Loucy (cell line): ENCODE measurements around the gene ZDHHC19.
"Not testable (repeated sequence)": the region's sequence is repeated elsewhere in the genome, so short reads cannot be mapped to it uniquely, and the experiment has no call there.

Source experiments
- H2AFZ ChIP-seq: fragments of 200-600 bp; sonication (generic); 2 replicates; pipeline ENCODE4 v1.6.0; 2016; ENCODE audit warnings: antibody characterized with exemption, mild to moderate bottlenecking, low read length, moderate library complexity
- H3F3A ChIP-seq: fragments of 200-600 bp; 2 replicates; pipeline ENCODE4 v1.6.0; 2016; ENCODE audit warnings: antibody characterized with exemption, low read depth, mild to moderate bottlenecking
- H3K27me3 ChIP-seq: fragments of 200-600 bp; sonication (generic); 2 replicates; pipeline ENCODE4 v1.6.1; 2014; ENCODE audit warnings: low read length, mild to moderate bottlenecking; ENCODE audit not compliant: insufficient read depth, poor library complexity, severe bottlenecking
- H3K36me3 ChIP-seq: fragments of 200-600 bp; sonication (generic); 2 replicates; pipeline ENCODE4 v1.6.1; 2016; ENCODE audit warnings: low read length; ENCODE audit not compliant: insufficient read depth
- H3K4me1 ChIP-seq: fragments of 200-600 bp; sonication (generic); 2 replicates; pipeline ENCODE4 v1.5.1; 2014; ENCODE audit warnings: low read length, mild to moderate bottlenecking; ENCODE audit not compliant: insufficient read depth, poor library complexity, severe bottlenecking
- H3K4me2 ChIP-seq: fragments of 200-600 bp; sonication (generic); 2 replicates; pipeline ENCODE4 v1.6.0; 2014; ENCODE audit warnings: antibody characterized with exemption, low read length, low read depth, mild to moderate bottlenecking; ENCODE audit not compliant: poor library complexity, severe bottlenecking
- H3K4me3 ChIP-seq: fragments of 200-600 bp; sonication (generic); 2 replicates; pipeline ENCODE4 v1.5.1; 2014; ENCODE audit warnings: low read length, mild to moderate bottlenecking, mixed read lengths; ENCODE audit not compliant: poor library complexity, severe bottlenecking
- H3K79me2 ChIP-seq: fragments of 200-600 bp; sonication (generic); 2 replicates; pipeline ENCODE4 v1.6.1; 2014; ENCODE audit warnings: low read length; ENCODE audit not compliant: insufficient read depth
- H3K9ac ChIP-seq: fragments of 200-600 bp; sonication (generic); 2 replicates; pipeline ENCODE4 v1.6.0; 2014; ENCODE audit warnings: mild to moderate bottlenecking, low read depth, low read length, moderate library complexity; ENCODE audit not compliant: poor library complexity, severe bottlenecking
- H3K9me2 ChIP-seq: fragments of 200-600 bp; sonication (generic); replicated peaks from 2 replicates; pipeline ENCODE4 v1.6.1; 2016; ENCODE audit warnings: low read depth, low read length, mixed read lengths
- H3K9me3 ChIP-seq: fragments of 200-600 bp; sonication (generic); 2 replicates; pipeline ENCODE4 v1.6.1; 2014; ENCODE audit warnings: mild to moderate bottlenecking, antibody characterized with exemption, low read length, low read depth; ENCODE audit not compliant: insufficient read depth
- H4K20me1 ChIP-seq: fragments of 200-600 bp; sonication (generic); 2 replicates; pipeline ENCODE4 v1.6.0; 2014; ENCODE audit warnings: antibody characterized with exemption, low read length, mild to moderate bottlenecking; ENCODE audit not compliant: insufficient read depth, poor library complexity, severe bottlenecking
- EZH2phosphoT487 ChIP-seq: fragments of 200-600 bp; IDR thresholded peaks from 2 replicates; pipeline ENCODE4 v1.6.1; 2018; ENCODE audit warnings: antibody characterized with exemption, mild to moderate bottlenecking, moderate library complexity, borderline replicate concordance
- TF ChIP-seq, protein P1 (sequence below): fragments of 200-600 bp; sonication (generic); conservative IDR thresholded peaks from 2 replicates; pipeline ENCODE4 v1.5.1; 2014; ENCODE audit warnings: mild to moderate bottlenecking, antibody characterized with exemption, low read length

Gene ZDHHC19

DNA sequence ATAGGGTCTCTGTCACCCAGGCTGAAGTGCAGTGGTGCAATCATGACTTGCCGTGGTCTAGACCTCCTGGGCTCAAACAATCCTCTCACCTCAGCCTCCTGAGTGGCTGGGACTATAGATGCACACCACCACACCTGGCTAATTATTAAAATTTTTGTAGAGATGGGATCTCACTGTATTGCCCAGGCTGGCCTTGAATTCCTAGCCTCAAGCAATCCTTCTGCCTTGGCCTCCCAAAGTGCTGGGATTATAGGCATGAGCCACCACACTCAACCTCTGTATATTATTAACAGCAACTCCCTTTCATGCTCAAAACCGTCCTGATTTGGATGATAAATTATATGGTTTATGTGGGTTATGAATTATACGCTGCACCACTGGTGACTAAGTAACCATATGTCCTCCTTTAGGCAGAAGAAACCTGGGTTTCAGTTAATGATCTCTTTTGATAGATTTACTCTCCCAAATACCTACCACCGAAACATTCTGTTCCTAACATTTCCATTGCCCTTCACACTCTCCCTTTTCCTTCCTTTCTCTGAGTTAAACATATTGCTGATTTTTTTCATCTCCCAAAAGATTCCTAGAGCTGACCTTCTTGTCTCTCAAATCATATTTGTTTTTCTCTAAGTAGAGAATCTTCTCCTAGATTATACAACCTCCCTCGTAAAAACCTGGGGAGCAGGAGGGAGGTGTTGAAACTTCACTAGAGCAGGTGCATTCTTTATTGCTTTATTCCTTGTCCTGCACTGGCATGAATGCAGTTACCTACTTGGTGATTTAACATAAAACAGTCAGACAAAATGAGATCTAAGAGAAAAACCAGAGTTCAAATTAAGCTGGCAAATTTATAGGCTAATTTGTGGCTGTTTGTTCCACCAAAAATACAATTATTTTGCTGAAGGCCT lies 43.4 kb upstream of the ZDHHC19 start:
- Histone ChIP-seq H3K4me2 (no peak overlapping the region), H4K20me1 (no peaks in the 10 kb centered on the region), H3K4me3 (no peak overlapping the region), H2AFZ (no peak overlapping the region), H3K36me3 (peaks cover 18% of the 10 kb centered on the region; the same call in 1 of the 2 replicates), H3K9me3 (no peaks in the 10 kb centered on the region), H3K27me3 (no peaks in the 10 kb centered on the region), H3K4me1 (no peaks in the 10 kb centered on the region), H3K9me2 (no peaks in the 10 kb centered on the region), H3F3A (no peaks in the 10 kb centered on the region), H3K9ac (no peak overlapping the region), H3K79me2 (no peaks in the 10 kb centered on the region)
- TF ChIP-seq EZH2phosphoT487 = no peak
- TF ChIP-seq, protein P1, sequence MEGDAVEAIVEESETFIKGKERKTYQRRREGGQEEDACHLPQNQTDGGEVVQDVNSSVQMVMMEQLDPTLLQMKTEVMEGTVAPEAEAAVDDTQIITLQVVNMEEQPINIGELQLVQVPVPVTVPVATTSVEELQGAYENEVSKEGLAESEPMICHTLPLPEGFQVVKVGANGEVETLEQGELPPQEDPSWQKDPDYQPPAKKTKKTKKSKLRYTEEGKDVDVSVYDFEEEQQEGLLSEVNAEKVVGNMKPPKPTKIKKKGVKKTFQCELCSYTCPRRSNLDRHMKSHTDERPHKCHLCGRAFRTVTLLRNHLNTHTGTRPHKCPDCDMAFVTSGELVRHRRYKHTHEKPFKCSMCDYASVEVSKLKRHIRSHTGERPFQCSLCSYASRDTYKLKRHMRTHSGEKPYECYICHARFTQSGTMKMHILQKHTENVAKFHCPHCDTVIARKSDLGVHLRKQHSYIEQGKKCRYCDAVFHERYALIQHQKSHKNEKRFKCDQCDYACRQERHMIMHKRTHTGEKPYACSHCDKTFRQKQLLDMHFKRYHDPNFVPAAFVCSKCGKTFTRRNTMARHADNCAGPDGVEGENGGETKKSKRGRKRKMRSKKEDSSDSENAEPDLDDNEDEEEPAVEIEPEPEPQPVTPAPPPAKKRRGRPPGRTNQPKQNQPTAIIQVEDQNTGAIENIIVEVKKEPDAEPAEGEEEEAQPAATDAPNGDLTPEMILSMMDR = no peak

DNA sequence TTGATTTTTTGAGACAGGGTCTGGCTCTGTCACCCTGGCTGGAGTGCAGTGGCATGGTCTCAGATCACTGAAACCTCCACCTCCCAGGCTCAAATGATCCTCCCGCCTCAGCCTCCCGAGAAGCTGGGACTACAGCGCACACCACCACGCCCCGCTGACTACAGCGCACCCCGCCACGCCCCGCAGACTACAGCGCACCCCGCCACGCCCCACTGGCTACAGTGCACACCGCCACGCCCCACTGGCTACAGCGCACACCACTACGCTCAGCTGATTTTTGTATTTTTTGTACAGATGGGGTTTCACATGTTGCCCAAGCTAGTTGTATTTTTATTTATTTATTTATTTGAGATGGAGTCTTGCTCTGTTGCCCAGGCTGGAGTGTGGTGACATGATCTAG lies 40.7 kb upstream of the ZDHHC19 start:
- TF ChIP-seq, protein P1 = no peak
- TF ChIP-seq EZH2phosphoT487 = no peak
- no peaks in the 10 kb centered on the region for H4K20me1 ChIP-seq
- no peak overlapping the region for H3K9ac ChIP-seq
- no peak overlapping the region for H3K4me2 ChIP-seq
- no peaks in the 10 kb centered on the region for H3K79me2 ChIP-seq
- peaks cover 24% of the 10 kb centered on the region; the same call in 1 of the 2 replicates for H3K36me3 ChIP-seq
- no peaks in the 10 kb centered on the region for H3F3A ChIP-seq
- no peaks in the 10 kb centered on the region for H3K9me2 ChIP-seq
- no peak overlapping the region for H2AFZ ChIP-seq
- no peaks in the 10 kb centered on the region for H3K9me3 ChIP-seq
- H3K27me3 ChIP-seq = no peaks in the 10 kb centered on the region
- H3K4me1 ChIP-seq = no peaks in the 10 kb centered on the region
- no peak overlapping the region for H3K4me3 ChIP-seq

DNA sequence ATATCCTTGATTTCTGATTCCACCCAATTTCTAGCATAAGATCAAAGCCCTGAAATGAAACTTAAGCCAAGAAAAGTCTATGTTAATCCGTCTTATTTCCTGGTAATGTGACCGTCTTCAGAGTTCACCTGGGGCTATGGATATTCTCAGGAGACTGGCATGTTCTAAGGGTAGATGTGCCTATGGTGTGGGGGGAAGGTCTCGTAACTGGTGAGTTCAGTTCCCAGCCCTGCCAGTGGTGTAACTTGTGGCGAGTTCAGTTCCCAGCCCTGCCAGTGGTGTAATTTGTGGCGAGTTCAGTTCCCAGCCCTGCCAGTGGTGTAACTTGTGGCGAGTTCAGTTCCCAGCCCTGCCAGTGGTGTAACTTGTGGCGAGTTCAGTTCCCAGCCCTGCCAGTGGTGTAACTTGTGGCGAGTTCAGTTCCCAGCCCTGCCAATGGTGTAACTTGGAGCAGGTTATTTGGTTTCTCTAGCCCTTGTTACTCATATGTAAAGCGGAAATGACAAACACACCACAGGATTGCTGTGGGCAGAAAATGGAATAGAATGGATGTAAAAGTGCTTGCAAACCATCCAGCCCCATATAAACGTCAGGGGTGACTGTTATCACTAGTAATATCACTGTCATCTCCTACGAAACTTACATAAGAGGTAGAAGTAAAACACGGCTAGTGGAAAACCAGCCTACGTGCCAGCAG lies 35.6 kb upstream of the ZDHHC19 start:
- H3K9me3 ChIP-seq = no peaks in the 10 kb centered on the region
- no peak overlapping the region for H3K4me2 ChIP-seq
- no peak overlapping the region for H3K4me3 ChIP-seq
- H3F3A ChIP-seq = no peaks in the 10 kb centered on the region
- H3K79me2 ChIP-seq = no peaks in the 10 kb centered on the region
- H3K9me2 ChIP-seq = no peaks in the 10 kb centered on the region
- H2AFZ ChIP-seq = no peak overlapping the region
- no peaks in the 10 kb centered on the region for H4K20me1 ChIP-seq
- TF ChIP-seq, protein P1 = no peak
- TF ChIP-seq EZH2phosphoT487 = no peak
- no peaks in the 10 kb centered on the region for H3K27me3 ChIP-seq
- peaks cover 32% of the 10 kb centered on the region; the same call in 1 of the 2 replicates for H3K36me3 ChIP-seq
- H3K9ac ChIP-seq = no peak overlapping the region
- H3K4me1 ChIP-seq = no peaks in the 10 kb centered on the region

- not testable (repeated sequence) for H3K4me1 ChIP-seq, H3K4me3 ChIP-seq, H3K79me2 ChIP-seq, H3K27me3 ChIP-seq, H3K9me3 ChIP-seq, H3F3A ChIP-seq, H3K9me2 ChIP-seq, H3K4me2 ChIP-seq, H3K9ac ChIP-seq, H4K20me1 ChIP-seq, H2AFZ ChIP-seq
- H3K36me3 ChIP-seq = peaks cover 37% of the 10 kb centered on the region; the same call in 1 of the 2 replicates
Observed at GRCh38 chr3:196244166-196244565, 33.0 kb upstream of the ZDHHC19 start.
